ENCODE data around the gene TGFBR3.

The TGFBR3 gene

DNA sequence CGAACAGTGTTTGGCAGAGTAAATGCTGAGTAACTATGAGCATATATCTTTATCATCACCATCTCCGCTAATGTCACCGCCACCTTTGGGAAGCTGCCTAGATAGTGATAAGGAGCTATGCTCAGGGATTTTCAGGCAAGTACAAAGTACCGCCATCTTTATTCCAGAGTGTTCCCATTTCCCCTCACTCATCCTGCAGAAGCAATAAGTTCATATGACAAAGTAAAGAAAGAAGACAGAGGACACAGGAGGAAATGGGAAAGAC lies 89.6 kb downstream of the TGFBR3 start:
- DNase-seq: no peak

DNA sequence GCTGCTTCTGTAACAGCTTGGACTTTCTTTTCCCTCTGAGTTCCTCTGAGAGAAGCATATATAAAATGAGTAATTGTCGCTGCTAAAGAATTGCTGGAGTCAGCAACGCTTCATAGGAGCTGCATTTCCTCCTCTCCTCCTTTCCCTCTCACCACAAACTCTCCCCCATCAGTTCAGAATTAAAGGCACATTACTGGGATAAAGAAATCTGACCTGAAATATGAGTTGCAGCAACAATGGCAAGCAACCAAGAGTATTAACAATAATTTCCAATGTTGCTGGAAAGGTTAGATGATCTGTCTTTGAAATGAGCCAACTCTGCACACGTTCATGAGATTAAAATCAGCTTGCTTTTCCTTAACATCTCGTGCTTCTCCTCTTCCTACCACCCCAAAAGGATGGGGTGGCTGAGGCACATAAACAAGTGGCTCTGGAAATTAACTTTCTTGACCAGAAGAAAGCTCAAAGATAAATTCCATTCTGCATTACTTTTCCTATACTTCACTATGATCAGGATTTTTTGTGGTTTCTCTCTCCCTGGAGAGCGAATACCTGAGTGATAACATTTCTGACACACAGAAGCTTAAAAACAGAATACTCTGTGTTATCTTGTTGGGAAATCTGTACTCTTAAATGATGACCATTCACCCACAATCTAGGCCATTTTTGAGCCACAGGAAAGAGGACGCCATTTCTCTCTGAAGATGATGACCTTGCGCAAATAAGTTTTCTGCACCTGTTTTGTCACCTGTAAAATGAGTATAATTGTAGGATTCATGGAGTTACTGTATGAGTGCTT lies 90.2 kb downstream of the TGFBR3 start:
- no peak for DNase-seq

DNA sequence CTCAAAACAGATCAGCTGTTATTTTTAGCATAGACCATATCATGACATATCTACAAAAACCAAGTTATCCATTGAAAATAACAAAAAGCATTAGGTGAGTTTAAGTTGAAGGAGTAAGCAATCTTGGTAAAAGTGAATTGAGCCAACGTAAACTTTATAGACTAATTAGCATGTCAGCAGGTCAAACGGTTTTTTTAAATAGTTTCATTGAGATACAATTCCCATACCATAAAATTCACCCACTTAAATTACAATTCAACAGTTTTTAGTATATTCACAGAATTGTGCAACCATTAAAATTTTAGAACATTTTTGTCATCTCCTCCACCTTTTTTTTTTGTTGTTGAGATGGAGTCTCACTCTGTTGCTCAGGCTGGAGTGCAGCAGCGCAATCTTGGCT lies 92.1 kb downstream of the TGFBR3 start:
- no peak for DNase-seq

DNA sequence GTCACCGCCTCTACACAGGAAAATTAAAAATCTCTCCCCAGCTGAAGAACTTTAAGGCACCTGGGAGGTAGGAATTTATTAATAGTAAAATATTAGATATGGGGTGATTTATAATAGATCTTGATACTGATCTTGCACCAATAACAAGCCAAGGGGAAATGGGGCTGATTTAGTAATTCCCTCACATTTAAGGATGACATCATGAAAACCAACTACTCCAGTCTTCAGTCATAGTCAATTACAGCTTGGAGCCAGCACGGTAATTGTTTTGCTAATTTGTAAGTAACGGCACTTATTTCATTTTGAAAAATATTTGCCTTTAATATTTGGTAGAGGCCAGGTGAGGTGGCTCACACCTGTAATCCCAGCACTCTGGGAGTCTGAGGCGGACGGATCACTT lies 92.8 kb downstream of the TGFBR3 start:
- no peak for DNase-seq

DNA sequence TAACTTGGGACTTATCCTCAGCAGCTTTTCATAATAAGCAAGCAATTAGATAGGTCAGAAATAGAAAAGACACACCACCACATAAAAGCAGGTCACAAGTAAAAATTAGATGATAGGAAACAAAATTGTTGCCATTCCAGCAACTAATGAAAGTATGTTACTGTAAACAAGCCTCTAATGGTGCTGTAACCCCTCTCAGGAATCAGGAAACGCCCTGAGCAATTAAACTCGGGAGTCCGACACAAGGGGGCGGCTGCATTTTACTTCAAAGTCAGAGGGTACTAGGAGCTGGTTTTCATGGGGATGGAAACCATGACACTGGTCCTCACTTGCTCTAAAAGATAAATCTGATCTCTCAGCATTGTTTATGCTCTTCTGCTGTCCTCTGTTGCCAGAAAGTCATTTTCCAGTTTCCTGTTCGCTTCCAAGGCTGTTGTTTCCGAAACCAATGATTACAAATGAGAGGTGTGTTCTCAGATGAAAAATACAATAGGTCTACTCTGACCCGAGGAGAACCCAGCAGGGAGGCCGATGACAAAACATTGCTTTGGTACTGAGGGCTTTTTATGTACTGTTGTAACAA lies 93.4 kb downstream of the TGFBR3 start:
- no peak for DNase-seq

DNA sequence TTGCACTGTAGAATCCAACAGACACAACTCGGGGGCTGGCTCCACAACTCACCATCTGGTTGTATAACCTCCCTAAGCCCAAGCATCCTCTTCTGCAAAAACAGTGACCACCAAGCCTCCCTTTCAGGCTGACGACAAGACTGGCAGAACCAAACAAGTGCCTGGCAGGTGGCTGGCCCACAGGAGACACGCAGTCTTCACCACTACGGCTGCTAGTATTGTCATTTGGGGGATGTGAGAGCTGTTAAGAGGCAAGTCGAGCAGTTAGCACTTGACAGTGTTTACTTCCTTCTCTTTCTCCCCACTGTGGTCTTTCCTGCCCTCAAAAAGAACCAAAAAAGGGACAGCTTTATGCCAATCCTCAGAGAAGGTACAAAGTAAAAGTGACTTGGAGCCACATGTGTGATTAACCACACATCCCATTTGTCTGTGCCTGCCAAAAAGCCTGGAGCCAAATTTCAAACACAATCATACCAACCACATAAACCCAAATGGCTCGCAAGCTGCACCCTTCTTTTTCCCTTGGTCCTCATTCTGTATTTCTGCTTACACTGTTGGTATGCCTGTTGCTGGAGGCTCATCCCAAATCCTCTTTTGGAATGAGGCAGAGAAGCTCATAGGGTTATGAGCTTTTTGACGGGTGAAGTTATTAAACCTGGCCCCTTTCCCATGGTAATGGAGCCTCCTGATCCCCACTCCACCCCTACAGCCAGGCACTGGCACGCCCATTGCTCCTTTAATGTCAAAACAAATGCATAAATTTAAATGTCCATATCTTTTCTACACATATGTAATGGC lies 94.1 kb downstream of the TGFBR3 start:
- peak in 1 of 2 donors; percentile 14 for DNase-seq

DNA sequence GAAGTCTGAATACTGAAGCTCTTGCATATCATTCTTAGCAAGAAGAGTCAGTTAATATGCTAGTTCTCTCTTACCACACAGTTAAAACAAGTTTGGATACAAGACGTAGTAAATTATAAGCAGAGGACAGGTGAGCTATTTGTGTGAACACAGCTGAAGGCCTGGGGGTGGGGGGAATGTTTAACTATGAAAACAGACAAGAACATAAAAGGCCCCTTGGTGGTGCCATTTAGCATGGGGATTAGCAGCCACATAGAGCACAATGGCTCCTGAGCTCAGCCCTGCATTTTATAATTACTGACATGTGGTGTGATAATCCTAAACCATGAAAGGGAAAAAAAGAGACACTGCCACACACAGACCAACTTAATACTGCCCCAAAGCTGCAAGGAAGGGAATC lies 94.8 kb downstream of the TGFBR3 start:
- DNase-seq: no peak

DNA sequence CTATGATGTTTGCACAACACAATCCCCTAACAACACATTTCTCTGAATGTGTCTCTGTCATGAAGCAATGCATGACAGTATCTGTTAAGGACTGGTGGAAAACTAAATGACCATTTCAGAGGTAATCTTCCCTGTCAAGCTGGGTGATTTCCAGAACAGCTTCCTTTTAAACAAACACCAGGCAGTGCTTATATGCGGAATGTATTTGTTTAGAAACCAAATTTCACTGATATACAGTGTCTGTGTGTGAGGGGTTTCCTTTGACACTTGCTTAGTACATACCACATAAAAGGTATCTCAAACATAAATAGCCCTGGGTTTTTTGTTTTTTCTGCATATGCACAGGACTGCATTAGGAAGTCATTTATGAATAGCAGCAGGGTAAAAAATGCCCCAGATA lies 95.6 kb downstream of the TGFBR3 start:
- DNase-seq: no peak

DNA sequence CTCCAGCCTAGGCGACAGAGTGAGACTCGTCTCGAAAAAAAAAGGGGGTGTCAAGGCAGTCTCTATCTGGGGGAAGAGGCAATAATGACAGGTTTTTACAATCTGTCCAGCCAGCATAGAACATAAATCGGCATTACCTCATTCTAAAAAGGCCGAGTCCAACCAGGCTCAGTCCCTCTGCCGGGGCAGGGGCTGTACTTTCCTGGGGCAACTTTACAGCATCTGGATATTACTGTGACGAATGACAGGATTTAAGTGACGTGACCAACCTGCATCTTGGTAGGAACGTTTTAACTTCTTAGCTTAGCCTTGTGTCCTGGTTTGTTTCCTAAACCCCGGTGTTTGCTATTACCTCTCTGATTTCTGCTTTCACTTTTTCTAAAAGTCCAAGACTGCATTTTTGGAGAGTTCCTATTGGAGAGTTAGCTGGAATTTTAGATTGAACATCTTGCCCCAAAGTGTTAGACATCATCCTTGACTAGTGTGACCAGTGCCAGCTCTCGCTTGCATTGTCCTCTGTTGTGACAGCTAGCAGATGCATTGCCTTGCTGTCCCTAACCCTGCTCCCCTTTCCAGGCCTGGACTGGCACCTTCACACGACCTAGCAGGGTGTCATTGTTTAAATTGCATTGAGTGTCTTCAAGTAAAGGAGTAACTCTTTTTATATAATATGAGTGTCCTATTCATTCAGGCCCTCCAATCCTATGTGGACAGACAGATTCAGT lies 96.5 kb downstream of the TGFBR3 start:
- no peak for DNase-seq

DNA sequence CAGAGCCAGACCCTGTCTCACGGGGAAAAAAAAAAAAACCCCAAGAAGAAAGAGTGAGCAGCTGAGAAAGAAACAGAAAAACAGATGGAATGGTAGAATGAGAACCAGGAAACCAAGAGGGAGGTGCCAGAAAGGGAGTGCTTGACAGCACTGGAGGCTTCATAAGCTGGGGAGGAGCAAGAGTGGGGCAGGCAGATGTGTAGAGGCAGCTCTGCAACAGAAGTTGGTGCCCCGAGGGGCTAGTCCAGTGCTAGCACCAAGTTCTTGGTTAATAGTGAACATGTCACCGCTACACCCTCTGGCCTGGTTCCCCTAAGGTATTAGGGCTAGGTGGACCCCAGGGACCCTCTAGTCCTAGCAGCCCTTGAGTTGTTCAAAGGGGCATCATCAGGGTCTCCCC lies 98.0 kb downstream of the TGFBR3 start:
- no peak for DNase-seq

DNA sequence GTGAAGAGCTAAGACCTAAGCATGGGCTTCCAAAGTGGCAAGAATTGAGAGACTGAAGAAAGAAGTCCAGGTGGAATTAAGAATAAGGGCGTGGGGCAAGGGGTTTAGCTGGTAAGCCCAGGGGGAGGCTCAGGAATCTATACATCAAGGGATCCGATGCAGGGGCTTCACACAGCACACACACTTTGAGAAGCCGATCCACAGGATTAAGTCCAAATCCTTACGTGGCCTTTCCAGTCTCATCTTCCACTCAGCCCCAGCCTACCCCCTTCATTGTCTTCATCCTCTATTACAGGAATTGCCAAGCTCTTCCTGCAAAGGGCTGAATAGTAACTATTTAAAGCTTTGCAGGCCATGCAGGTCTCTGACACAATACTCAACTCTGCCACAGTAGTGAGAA lies 101.3 kb downstream of the TGFBR3 start:
- DNase-seq: no peak

DNA sequence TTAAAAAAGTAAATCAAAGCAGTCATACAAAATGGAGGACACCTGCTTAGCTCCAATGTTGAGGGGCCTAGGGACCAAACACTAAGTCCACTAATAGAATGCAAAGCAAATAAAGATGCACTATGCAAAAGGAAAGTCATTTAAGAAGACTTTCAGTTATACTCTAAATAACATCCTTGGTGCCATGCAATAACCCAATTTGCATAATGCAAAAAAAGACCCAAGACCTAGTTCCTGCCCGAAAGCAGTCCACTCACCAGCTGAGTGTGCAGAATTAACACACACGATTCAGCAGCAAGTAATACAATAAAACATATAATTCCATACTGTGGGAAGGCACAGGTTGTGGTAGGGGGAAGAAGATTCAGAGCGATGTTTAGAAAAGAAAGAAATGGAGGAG lies 101.8 kb downstream of the TGFBR3 start:
- no peak for DNase-seq

DNA sequence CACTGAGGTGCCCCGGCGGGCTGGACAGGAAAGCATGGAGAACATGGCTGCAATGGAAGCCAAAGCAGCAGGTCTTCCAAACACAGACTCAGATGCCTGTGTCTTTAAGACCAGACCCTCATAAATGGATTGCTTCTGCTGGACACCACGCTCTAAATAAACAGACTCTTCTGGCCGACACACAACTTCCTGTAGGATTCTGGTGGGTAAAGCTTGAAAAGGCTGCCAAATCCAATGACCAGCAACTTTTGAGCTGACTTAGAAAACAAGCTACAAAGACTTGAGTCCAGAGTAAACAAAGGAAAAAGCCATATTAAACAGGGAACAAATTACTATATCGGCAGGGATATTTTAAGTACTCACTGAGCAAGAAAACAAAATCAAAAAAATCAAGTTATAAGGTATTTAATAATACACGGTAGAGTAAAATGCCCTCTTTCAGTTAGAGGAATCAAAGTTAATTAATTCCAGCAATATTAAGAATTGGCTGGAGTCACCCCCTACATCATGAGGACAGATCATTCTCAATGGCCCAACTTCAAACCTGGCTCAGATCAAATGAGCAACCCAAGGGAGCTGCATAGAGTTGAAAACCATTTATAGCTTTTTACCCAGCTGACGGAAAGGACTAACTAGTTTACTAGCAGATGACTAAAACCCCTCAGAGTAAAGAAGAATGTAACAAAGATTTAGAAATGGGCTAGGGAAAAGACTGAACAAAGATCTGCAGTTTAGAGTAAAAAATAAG lies 102.4 kb downstream of the TGFBR3 start:
- DNase-seq: no peak

DNA sequence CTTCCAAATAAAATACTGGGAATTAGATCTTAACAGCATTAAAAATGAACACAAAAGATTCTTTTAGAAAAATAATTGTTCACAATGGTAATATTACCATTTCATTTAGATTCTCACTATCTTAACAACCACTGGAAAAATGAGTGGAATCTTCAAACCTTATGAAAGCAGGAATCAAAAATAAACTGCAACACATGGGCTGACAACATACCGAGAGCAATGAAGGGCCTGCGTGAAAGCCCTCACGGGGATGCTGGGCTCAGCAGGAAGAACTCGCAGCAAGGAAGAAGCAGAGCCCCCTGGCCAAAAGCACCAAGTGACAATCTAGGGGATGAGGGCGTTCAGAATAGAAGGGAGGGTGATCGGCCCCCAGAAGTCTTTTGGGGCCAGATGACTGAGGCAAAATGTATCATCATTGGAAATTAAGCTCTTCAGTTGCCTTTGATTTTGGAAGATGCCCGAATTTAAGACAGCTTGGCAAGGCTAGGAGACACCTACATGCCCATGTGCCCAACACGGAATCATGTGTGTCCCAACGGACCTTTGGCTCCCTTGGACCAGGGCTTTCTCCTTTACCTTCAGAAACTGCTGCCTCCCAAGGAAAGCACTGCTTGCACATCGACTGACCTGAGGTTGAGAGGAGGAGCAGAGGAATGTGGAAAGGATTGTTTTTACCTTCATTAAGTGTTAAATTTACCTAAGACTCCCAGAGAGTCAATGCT lies 103.9 kb downstream of the TGFBR3 start:
- DNase-seq: no peak

DNA sequence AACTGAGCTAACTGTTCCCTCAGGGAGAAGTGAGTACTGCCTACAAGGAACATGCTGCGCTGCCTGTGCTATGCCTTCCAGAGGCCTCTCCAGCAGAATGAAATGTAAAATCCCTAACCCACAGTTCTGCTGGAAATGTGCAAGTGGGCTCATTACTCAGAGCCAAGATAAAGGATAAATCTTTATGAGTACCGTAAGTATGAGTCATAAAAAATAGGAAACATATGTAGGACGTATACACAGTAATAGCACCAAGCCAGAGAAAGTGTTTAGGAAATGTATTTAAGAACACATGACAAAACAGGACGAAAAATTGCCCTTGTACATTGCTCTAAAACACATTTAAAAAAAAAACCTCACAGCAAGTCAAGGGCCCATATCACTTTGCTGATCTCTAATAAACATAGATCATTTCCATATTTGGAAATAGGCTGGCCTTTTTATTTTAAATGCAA lies 104.6 kb downstream of the TGFBR3 start:
- no peak for DNase-seq

DNA sequence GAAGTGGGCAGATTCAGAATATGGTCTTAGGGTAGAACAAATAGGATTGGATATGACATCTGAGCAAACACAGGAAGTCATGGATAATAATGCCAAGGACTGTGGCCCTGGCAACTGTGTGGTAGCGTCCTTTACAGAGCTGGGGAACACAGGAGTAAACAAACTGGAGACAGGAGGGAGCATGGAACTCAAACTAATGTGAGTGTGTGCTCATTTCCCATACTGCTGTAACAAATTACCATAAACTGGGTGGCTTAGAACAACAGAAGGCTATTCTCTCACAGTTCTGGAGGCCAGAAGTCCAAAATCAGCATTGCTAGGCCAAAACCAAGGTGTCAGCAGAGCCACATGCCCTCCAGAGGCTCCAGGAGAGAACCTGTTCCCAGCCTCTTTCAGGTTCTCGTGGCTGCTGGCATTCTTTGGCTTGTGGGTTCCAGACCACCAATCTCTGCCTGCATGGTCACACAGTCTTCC lies 106.4 kb downstream of the TGFBR3 start:
- DNase-seq: no peak

DNA sequence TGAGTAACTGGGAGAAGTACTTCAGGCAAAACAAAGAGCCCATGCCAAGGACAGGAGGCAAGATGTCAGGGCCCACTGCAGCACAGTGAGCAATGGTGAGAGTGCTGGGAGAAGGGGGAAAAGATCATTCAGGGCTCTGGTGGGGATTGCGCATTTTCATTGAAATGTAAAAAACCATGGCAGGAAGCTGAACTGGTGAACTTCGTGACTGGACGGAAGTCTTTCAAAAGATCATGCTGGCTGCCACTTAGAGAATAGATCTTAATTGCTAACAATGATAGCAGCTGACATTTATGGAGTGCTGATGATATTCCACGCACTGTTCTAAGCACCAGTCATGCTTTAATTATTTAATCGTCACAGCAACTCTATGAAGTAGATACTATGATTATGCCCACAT lies 107.0 kb downstream of the TGFBR3 start:
- no peak for DNase-seq

DNA sequence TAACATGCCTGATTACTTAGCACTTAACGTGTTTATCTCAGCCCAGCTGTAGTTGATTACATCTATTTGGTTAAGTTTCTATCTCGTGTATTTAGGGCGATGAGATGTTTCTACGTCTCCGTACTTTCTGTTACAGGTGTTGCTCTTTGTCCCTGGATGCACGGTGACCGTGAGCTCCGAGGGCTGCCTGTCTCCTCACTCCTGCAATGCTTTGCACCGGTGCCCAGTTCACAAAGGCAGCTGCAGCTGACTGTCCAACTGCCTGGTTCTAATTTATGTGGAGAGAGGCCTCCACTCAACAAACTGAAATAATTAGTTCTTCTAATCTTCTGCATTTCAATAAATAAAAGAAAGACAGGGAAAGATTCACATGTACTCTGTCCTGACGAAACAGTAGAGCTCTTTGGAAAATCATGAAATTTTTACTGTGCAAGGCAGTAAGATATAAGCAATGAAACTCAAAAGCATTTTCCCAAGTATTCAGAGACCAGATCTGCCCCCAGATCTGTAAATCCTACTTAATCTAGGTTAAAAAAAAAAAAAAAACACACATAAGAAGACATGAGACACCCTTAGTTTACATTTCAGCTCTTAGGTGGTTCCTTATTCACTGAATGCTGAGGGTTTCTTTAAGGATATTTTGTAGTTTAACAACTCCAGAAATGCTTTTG lies 108.2 kb downstream of the TGFBR3 start:
- no peak for DNase-seq

DNA sequence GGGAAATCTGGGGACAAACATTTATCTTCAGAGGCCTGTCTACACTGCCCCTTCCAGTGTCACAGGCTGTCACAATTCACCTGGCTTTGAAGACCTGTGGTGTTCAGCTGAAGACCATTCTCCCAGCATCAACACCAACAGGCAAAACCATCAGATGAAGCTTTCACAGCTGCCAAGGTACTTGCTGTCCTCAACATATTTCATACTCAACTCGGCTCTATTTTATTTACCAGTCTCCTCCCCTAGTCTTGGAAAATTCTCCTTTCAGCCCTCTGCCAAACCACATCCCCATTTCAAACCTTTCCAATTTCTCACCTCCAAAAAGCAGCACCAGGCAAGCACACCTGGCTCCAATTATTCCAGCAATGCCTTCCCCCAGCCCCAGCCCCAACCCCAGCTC lies 108.8 kb downstream of the TGFBR3 start:
- no peak for DNase-seq

DNA sequence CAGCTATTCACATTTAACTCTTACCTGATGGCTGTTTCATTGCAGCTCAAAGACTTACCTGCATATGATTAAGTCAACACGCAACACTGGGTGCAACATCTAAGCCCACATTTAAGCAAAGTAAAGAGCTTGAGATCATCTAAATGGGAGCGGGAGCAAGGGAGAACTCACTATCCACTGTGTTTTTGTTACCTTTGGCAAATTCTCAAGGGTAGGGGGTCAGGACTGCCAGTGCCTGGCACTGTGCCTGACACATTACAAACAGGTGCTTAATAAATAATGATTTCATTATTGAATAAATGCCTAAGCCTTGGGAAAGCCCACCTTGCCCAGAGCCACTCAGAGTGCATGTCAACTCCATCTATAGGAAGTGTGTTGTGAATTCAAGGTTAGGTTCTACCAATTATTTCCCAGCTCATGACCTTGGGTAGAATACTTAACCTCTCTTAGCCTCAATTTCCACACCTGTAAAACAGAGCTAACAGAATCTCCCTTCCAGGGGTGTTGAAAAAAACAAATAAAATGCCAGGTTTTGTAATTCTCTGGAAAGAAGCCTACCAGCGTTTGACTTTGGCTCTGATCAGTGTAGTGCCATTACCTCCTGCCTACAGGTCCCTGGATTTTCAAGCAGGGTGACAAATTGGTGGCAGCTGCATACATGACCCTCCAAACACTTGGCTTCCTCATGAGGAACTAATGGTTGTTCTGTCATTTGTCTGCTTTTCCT lies 109.7 kb downstream of the TGFBR3 start:
- DNase-seq: no peak

DNA sequence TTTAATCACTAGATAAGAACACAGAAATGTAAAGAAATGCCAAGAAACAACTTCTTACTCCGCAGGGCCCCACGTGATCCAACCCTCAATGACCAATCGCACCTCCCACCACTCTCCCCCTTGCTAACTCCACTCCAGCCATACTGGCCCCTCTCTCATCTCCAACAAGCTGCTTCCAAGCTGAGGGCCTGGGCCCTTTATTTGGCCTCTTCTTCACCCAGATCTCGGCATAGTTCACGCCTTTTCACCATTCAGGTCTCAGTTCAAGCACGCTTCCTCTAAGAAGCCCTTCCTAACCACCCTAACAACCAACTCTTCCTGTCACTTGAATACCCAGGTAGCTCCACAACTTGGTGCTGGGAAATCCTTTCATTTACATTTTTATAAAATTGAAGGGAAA lies 110.7 kb downstream of the TGFBR3 start:
- no peak for DNase-seq

Data from CD4-positive, alpha-beta T cell treated with Interferon alpha-2 for 1 hour (primary cell).